ENCODE measurements around the gene ASPSCR1. TPM values are rescaled to one million over a fixed set of nuclear protein-coding genes. Genes with fewer than 3 reads are reported as not detected.
A peak's percentile ranks its signal among the peaks of the same experiment; 100 is the strongest.

The ASPSCR1 gene
- total and polyA plus RNA-seq, 2 of the 13 experiments (the other 11 are each of a cell fraction or from before 2014, with no cell fraction given): 274 to 314 TPM

DNA sequence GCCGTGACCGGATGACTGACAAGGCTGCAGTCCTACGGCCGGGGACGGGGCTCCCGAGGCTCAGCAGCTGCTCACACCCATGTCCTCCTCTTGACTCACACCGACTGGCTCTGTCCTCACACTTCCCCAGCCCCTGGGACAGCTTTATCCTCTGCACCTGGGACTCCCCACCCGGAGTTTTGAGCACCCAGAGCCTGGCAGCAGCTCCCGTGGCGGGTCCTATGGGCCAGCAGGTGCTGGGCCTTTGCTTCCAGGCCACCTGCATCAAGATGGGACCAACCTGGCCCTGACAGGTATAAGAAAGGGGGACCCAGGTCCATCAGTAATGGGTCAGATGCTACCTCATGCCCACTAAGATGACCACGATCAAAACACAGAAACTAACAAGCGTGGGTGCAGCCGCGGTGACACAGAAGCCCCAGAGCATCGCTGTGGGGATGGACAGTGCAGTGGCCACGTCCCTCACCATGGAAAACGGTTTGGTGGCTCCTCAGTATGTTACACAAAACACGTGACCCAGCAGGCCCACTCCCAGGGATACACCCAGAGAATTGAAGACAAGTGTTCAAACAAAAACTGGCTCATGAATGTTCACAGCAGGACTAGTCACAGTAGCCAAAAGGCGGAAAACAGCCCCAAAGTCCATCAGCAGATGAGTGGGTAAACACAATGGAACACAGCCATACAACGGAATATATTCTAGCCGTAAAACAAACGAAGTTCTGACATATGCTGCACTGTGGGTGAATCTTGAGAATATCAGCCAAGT is 13.2 kb upstream of the ASPSCR1 start (continued):
- TF ChIP-seq CREM (IDR thresholded peaks at IDR 0.05): peak; percentile 27; the same call in 1 of the 2 replicates
- no peak for TF ChIP-seq CREM (CRISPR knock-in tag; IDR thresholded peaks at IDR 0.05)
- TF ChIP-seq SSRP1 (CRISPR knock-in tag; IDR thresholded peaks at IDR 0.05): no peak; the same call in 1 of the 2 replicates
- TF ChIP-seq CSRNP1 (CRISPR knock-in tag; IDR thresholded peaks at IDR 0.05): peak; percentile 71
- TF ChIP-seq, protein P1, sequence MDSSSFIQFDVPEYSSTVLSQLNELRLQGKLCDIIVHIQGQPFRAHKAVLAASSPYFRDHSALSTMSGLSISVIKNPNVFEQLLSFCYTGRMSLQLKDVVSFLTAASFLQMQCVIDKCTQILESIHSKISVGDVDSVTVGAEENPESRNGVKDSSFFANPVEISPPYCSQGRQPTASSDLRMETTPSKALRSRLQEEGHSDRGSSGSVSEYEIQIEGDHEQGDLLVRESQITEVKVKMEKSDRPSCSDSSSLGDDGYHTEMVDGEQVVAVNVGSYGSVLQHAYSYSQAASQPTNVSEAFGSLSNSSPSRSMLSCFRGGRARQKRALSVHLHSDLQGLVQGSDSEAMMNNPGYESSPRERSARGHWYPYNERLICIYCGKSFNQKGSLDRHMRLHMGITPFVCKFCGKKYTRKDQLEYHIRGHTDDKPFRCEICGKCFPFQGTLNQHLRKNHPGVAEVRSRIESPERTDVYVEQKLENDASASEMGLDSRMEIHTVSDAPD (CRISPR knock-in tag; IDR thresholded peaks at IDR 0.05): no peak
- TF ChIP-seq ZNF572 (CRISPR knock-in tag; IDR thresholded peaks at IDR 0.05): peak; percentile 28; the same call in 1 of the 2 replicates
- peak; percentile 51; the same call in 1 of the 2 replicates for TF ChIP-seq TBX2 (CRISPR knock-in tag; IDR thresholded peaks at IDR 0.05; ENCODE audit: borderline replicate concordance)
- 0 out of 2 replicates have a peak, but pooled peaks have one; percentile 34 for TF ChIP-seq KDM4B (CRISPR knock-in tag; IDR thresholded peaks at IDR 0.05)
- TF ChIP-seq, protein P2, sequence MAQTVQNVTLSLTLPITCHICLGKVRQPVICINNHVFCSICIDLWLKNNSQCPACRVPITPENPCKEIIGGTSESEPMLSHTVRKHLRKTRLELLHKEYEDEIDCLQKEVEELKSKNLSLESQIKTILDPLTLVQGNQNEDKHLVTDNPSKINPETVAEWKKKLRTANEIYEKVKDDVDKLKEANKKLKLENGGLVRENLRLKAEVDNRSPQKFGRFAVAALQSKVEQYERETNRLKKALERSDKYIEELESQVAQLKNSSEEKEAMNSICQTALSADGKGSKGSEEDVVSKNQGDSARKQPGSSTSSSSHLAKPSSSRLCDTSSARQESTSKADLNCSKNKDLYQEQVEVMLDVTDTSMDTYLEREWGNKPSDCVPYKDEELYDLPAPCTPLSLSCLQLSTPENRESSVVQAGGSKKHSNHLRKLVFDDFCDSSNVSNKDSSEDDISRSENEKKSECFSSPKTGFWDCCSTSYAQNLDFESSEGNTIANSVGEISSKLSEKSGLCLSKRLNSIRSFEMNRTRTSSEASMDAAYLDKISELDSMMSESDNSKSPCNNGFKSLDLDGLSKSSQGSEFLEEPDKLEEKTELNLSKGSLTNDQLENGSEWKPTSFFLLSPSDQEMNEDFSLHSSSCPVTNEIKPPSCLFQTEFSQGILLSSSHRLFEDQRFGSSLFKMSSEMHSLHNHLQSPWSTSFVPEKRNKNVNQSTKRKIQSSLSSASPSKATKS (CRISPR knock-in tag; IDR thresholded peaks at IDR 0.05): no peak
- TF ChIP-seq ZSCAN22 (CRISPR knock-in tag; IDR thresholded peaks at IDR 0.05): no peak
- TF ChIP-seq ZBTB7A (CRISPR knock-in tag; IDR thresholded peaks at IDR 0.05): peak; percentile 39; the same call in 1 of the 2 replicates
- TF ChIP-seq ADNP (CRISPR knock-in tag; IDR thresholded peaks at IDR 0.05): no peak
- TF ChIP-seq GATA4 (IDR thresholded peaks at IDR 0.05; ENCODE audit: borderline replicate concordance, low read depth): no peak
- TF ChIP-seq RORA (CRISPR knock-in tag; IDR thresholded peaks at IDR 0.05): no peak
- TF ChIP-seq, protein P3, sequence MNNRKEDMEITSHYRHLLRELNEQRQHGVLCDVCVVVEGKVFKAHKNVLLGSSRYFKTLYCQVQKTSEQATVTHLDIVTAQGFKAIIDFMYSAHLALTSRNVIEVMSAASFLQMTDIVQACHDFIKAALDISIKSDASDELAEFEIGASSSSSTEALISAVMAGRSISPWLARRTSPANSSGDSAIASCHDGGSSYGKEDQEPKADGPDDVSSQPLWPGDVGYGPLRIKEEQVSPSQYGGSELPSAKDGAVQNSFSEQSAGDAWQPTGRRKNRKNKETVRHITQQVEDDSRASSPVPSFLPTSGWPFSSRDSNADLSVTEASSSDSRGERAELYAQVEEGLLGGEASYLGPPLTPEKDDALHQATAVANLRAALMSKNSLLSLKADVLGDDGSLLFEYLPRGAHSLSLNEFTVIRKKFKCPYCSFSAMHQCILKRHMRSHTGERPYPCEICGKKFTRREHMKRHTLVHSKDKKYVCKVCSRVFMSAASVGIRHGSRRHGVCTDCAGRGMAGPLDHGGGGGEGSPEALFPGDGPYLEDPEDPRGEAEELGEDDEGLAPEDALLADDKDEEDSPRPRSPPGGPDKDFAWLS (CRISPR knock-in tag; IDR thresholded peaks at IDR 0.05; ENCODE audit: borderline replicate concordance): no peak
- TF ChIP-seq RAD51 (IDR thresholded peaks at IDR 0.05; ENCODE audit: borderline replicate concordance): no peak; the same call in 1 of the 2 replicates
- no peak for TF ChIP-seq MLLT10 (CRISPR knock-in tag; IDR thresholded peaks at IDR 0.05)
- no peak for TF ChIP-seq ZKSCAN5 (CRISPR knock-in tag; IDR thresholded peaks at IDR 0.05)
- TF ChIP-seq GATAD2A (CRISPR knock-in tag; IDR thresholded peaks at IDR 0.05): peak; percentile 65
- TF ChIP-seq REPIN1 (CRISPR knock-in tag; IDR thresholded peaks at IDR 0.05; ENCODE audit: borderline replicate concordance, low read depth): peak; percentile 53; the same call in 1 of the 2 replicates
- TF ChIP-seq ATF1 (CRISPR knock-in tag; IDR thresholded peaks at IDR 0.05): no peak
